ENCODE data around the gene GRK7. TPM values are rescaled to one million over a fixed set of nuclear protein-coding genes. Genes with fewer than 3 reads are reported as not detected.

GRK7 gene
- total and polyA plus RNA-seq, 9 of the 15 experiments (the other 6 are each of a cell fraction or from before 2014, with no cell fraction given): 0.01 to 0.08 (median 0.04) TPM; not detected in 3

DNA sequence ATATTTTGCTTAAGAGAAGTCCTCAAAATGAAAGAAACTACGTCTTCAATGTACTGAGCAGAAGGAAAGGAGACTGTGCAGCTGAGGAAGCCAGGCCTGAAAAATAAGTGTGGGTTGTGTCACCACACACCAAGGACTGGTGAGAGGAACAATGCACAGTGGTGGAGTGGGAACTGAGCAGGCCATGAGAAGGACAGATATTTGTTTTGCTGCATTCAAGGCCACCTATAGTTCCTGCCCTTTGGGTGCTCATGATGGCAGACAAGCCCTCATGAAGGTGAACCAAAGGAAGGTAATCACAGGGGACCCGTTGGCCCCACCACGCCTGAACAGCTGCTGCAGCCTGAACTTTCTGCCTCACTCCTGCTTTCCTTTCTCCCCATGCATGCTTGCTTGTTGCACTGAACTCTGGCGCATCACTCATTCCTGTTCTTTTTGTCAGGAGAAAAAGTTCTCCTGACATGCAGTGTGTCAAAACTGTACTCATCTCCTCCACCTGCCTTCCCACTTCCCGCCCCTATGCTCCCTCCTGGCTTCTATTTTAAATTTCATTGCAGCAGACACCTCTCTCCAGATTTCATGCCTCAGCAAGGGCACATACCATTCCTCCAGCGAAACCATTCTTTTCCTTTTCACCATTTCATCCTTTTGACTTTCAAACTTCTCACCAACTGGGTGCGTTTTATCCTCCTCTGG, 27.3 kb upstream of the GRK7 start:
- DNase-seq (ENCODE audit: extremely low read depth in 1 of 4, low spot score in 3 of 4) (no peak), ATAC-seq (no peak), FAIRE-seq (no peak)
- no peak overlapping the region for H3K27ac ChIP-seq (ENCODE audit: extremely low read depth, low read depth, low read length)
- peak overlapping the region; percentile 75 for H2AFZ ChIP-seq (ENCODE audit: low read depth, low read length)
- no peak overlapping the region for H3K4me3 ChIP-seq
- ChIA-PET POLR2A (interaction anchor here (0.7 kb wide), 1 partner anchor 9 kb away, joined by 3 read pairs; no protein-coding TSS in a partner anchor), CTCF (ENCODE audit: low intra/inter-chr PET ratio) (no interaction called here)
- intact Hi-C loops (cut with micrococcal nuclease) (loop anchor here (5.0 kb wide), 1 partner anchor 159 kb away; no protein-coding TSS in a partner anchor), in situ Hi-C loops (cut with MboI) (no loop called here)
- no peak overlapping the region for H3K4me2 ChIP-seq (ENCODE audit: insufficient read depth, low read length)
- H3K4me1 ChIP-seq (replicated peaks in 1 of 2; ENCODE audit: control insufficient read depth in 2 of 2, insufficient read depth in 2 of 2, low read length in 2 of 2): peaks cover 10 to 37% of the 10 kb centered on the region in 2 experiments
- no peaks in the 10 kb centered on the region for H3K9me1 ChIP-seq (ENCODE audit: control insufficient read depth, insufficient read depth, low read length)
- peaks cover 4% of the 10 kb centered on the region; the same call in 1 of the 3 replicates for H3K36me3 ChIP-seq (ENCODE audit: control insufficient read depth, insufficient read depth, low read length)
- H3K9ac ChIP-seq (ENCODE audit: insufficient read depth in 1 of 2, low read depth in 2 of 2, low read length in 2 of 2): no peak overlapping the region
- 58% methylated on average over 7 of the region's 7 CpGs for WGBS (ENCODE audit: insufficient coverage, low coverage, missing lambda C conversion rate)
- TF ChIP-seq NFATC3 (IDR thresholded peaks at IDR 0.05) (no peak), PCBP1 (IDR thresholded peaks at IDR 0.05; ENCODE audit: low read depth, low read length, poor library complexity, severe bottlenecking) (no peak)
- no peaks in the 10 kb centered on the region for H4K20me1 ChIP-seq (replicated peaks; ENCODE audit: control insufficient read depth, insufficient read depth, low read length)
- no peaks in the 10 kb centered on the region for H3K27me3 ChIP-seq (ENCODE audit: control insufficient read depth in 2 of 2, insufficient read depth in 2 of 2, low read length in 2 of 2)
- H3K79me2 ChIP-seq (ENCODE audit: control insufficient read depth, insufficient read depth, low read length): peaks cover 28% of the 10 kb centered on the region
- no TSS peak for BruUV-seq (replicated peaks)
- no peaks in the 10 kb centered on the region for H3K9me3 ChIP-seq (replicated peaks; ENCODE audit: control insufficient read depth, insufficient read depth, low read depth, low read length)

DNA sequence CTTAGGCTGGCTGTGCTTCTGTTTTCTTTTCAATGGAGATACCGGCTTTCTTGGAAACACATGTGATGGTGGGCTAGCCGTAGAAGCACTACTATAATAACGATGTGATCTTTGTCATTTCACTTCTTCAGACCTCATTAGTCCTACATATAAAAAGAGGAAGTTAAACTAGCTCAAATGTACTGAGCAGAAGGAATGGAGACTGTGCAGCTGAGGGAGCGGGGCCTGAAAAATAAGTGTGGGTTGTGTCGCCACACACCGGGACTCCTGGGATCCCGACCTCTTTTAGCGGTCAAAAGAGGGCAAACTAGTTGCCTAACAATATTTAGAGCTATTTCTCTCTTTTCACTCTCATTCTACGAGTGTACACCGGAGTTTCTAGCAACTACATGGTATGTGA, 26.1 kb upstream of the GRK7 start:
- Histone ChIP-seq H4K20me1 (replicated peaks; ENCODE audit: control insufficient read depth, insufficient read depth, low read length) (no peaks in the 10 kb centered on the region), H2AFZ (ENCODE audit: low read depth, low read length) (peak overlapping the region; percentile 99), H3K4me1 (replicated peaks in 1 of 2; ENCODE audit: control insufficient read depth in 2 of 2, insufficient read depth in 2 of 2, low read length in 2 of 2) (peaks cover 10 to 39% of the 10 kb centered on the region in 2 experiments), H3K4me2 (ENCODE audit: insufficient read depth, low read length) (no peak overlapping the region; the same call in 1 of the 2 replicates), H3K27me3 (ENCODE audit: control insufficient read depth in 2 of 2, insufficient read depth in 2 of 2, low read length in 2 of 2) (no peaks in the 10 kb centered on the region), H3K9ac (ENCODE audit: insufficient read depth in 1 of 2, low read depth in 2 of 2, low read length in 2 of 2) (no peak overlapping the region; a peak in 1 of 4 replicates), H3K36me3 (ENCODE audit: control insufficient read depth, insufficient read depth, low read length) (peaks cover 8% of the 10 kb centered on the region; the same call in 1 of the 3 replicates), H3K9me3 (replicated peaks; ENCODE audit: control insufficient read depth, insufficient read depth, low read depth, low read length) (no peaks in the 10 kb centered on the region), H3K4me3 (no peak overlapping the region), H3K9me1 (ENCODE audit: control insufficient read depth, insufficient read depth, low read length) (no peaks in the 10 kb centered on the region), H3K27ac (ENCODE audit: extremely low read depth, low read depth, low read length) (no peak overlapping the region), H3K79me2 (ENCODE audit: control insufficient read depth, insufficient read depth, low read length) (peaks cover 39% of the 10 kb centered on the region)
- ATAC-seq: no peak
- BruUV-seq (replicated peaks): no TSS peak
- intact Hi-C loops (cut with micrococcal nuclease) (loop anchor here (5.0 kb wide), 1 partner anchor 160 kb away; no protein-coding TSS in a partner anchor), in situ Hi-C loops (cut with MboI) (no loop called here)
- DNase-seq (ENCODE audit: extremely low read depth in 1 of 4, low spot score in 3 of 4): peak in 1 of 4 experiments; percentile 18
- 54% methylated on average over 10 of the region's 10 CpGs for WGBS (ENCODE audit: insufficient coverage, low coverage, missing lambda C conversion rate)
- ChIA-PET POLR2A (interaction anchor here (0.7 to 1.6 kb wide), 3 partner anchors 9 to 139 kb away, joined by 3 read pairs; partner anchors contain the start of gene ATP1B3), CTCF (ENCODE audit: low intra/inter-chr PET ratio) (interaction anchor here (2.5 kb wide), 1 partner anchor 138 kb away, joined by 16 read pairs; no protein-coding TSS in a partner anchor)
- no peak for FAIRE-seq
- TF ChIP-seq THRAP3 (IDR thresholded peaks at IDR 0.05; ENCODE audit: borderline replicate concordance) (no peak), ZNF764 (CRISPR knock-in tag; IDR thresholded peaks at IDR 0.05; ENCODE audit: low read depth) (no peak), ZNF551 (CRISPR knock-in tag; IDR thresholded peaks at IDR 0.05) (no peak), SIRT6 (IDR thresholded peaks at IDR 0.05; ENCODE audit: low read depth, low read length) (no peak), SPI1 (IDR thresholded peaks at IDR 0.05; ENCODE audit: borderline replicate concordance, low read depth, low read length) (0 out of 2 replicates have a peak, but pooled peaks have one; percentile 8), PHF20 (IDR thresholded peaks at IDR 0.05; ENCODE audit: partially characterized antibody) (no peak), PRMT5 (CRISPR knock-in tag; IDR thresholded peaks at IDR 0.05) (no peak), ZNF24 (IDR thresholded peaks at IDR 0.05) (peak; percentile 25; the same call in 1 of the 2 replicates), ZKSCAN1 (IDR thresholded peaks at IDR 0.05; ENCODE audit: low read depth, low read length) (no peak)
- TF ChIP-seq, protein P1, sequence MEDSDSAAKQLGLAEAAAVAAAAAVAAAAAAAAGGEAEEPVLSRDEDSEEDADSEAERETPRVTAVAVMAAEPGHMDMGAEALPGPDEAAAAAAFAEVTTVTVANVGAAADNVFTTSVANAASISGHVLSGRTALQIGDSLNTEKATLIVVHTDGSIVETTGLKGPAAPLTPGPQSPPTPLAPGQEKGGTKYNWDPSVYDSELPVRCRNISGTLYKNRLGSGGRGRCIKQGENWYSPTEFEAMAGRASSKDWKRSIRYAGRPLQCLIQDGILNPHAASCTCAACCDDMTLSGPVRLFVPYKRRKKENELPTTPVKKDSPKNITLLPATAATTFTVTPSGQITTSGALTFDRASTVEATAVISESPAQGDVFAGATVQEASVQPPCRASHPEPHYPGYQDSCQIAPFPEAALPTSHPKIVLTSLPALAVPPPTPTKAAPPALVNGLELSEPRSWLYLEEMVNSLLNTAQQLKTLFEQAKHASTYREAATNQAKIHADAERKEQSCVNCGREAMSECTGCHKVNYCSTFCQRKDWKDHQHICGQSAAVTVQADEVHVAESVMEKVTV (CRISPR knock-in tag; IDR thresholded peaks at IDR 0.05): no peak

Data from K562 (cell line).